ENCODE results near the gene HNRNPUL2.

- no peak for TF ChIP-seq POLR2AphosphoS5 (IDR thresholded peaks at IDR 0.05; ENCODE audit: low read depth)
- no peak for TF ChIP-seq CTCF (IDR thresholded peaks at IDR 0.05; ENCODE audit: insufficient read depth, low read length)
- TF ChIP-seq GABPA (IDR thresholded peaks at IDR 0.05; ENCODE audit: low read depth), result no peak
Measured at GRCh38 chr11:62757846-62758788, 30.9 kb upstream of the HNRNPUL2 start.
